Gastroesophageal sphincter (tissue), 4 donors: ENCODE data around the gene ZNF761. TPM values are rescaled to one million over a fixed set of nuclear protein-coding genes. Genes with fewer than 3 reads are reported as not detected.
"Not testable (repeated sequence)": the region's sequence is repeated elsewhere in the genome, so short reads cannot be mapped to it uniquely, and the experiment has no call there.

Experiments used
- ATAC-seq: fragments of 150-250 bp; one replicate; pipeline ENCODE4 v1.9.1; 2016; ENCODE audit warnings: mild to moderate bottlenecking, moderate library complexity
- H3K27ac ChIP-seq, 4 donors: fragments of 200-600 bp; sonication (generic) in 3 of 4; 1 replicate in 3 of 4; 2 replicates in 1 of 4; pipeline ENCODE4 v1.5.1; 2016 to 2019
- H3K27me3 ChIP-seq: fragments of 200-600 bp; sonication (generic); one replicate; pipeline ENCODE4 v1.5.1; 2019
- H3K36me3 ChIP-seq, 2 donors: fragments of 200-600 bp; sonication (generic); one replicate each; pipeline ENCODE4 v1.5.1; 2019; ENCODE audit warnings: control low read depth in 1 of 2
- H3K4me1 ChIP-seq, 3 donors: fragments of 200-600 bp; sonication (generic); 1 replicate in 2 of 3; 2 replicates in 1 of 3; pipeline ENCODE4 v1.5.1; 2016 to 2019; ENCODE audit warnings: control low read depth in 2 of 3
- H3K4me3 ChIP-seq, 2 donors: fragments of 200-600 bp; sonication (generic); one replicate each; pipeline ENCODE4 v1.5.1; 2019; ENCODE audit warnings: mild to moderate bottlenecking in 1 of 2, moderate library complexity in 1 of 2
- H3K9me3 ChIP-seq, 3 donors: fragments of 200-600 bp; sonication (generic); one replicate each; pipeline ENCODE4 v1.5.1; 2017 to 2019; ENCODE audit warnings: control low read depth in 2 of 3
- EP300 ChIP-seq: sonication (generic); formaldehyde crosslinking; IDR thresholded peaks from one replicate; pipeline ENCODE4 v1.6.1; 2017; ENCODE audit warnings: antibody characterized with exemption, mild to moderate bottlenecking
- POLR2A ChIP-seq, 2 donors: fragments of 450-650 bp; IDR thresholded peaks; one replicate each; pipeline ENCODE4 v1.6.1; 2017; ENCODE audit warnings: antibody characterized with exemption in 2 of 2, mild to moderate bottlenecking in 2 of 2, moderate library complexity in 1 of 2
- POLR2AphosphoS5 ChIP-seq: sonication (generic); formaldehyde crosslinking; IDR thresholded peaks from one replicate; pipeline ENCODE4 v1.6.1; 2017; ENCODE audit warnings: antibody characterized with exemption
- WGBS, 2 donors: methylation state at CpG; one replicate each; pipeline ENCODE4 v1.1.5; 2018; ENCODE audit warnings: low coverage in 1 of 2; 5-methylcytosine and 5-hydroxymethylcytosine counted together
- total RNA-seq, 4 donors: library from RNA; depleted of rRNA; stranded (reverse); fragments of >200 nt; gene quantifications; one replicate each; pipeline ENCODE4 v1.1.0, GENCODE V29; 2016
- TF ChIP-seq, protein P1 (sequence below), 4 experiments: fragments of 200-600 bp in 2 of 4; fragments of 450-650 bp in 2 of 4; sonication (generic) in 1 of 4; IDR thresholded peaks; one replicate each; pipeline ENCODE4 v1.5.1; 2017 to 2019; ENCODE audit warnings: antibody characterized with exemption in 4 of 4, mild to moderate bottlenecking in 2 of 4, moderate library complexity in 2 of 4

ZNF761 gene
- total RNA-seq, 4 donors from 2014 or later, result 7.5 to 12.8 (median 10.2) TPM

DNA sequence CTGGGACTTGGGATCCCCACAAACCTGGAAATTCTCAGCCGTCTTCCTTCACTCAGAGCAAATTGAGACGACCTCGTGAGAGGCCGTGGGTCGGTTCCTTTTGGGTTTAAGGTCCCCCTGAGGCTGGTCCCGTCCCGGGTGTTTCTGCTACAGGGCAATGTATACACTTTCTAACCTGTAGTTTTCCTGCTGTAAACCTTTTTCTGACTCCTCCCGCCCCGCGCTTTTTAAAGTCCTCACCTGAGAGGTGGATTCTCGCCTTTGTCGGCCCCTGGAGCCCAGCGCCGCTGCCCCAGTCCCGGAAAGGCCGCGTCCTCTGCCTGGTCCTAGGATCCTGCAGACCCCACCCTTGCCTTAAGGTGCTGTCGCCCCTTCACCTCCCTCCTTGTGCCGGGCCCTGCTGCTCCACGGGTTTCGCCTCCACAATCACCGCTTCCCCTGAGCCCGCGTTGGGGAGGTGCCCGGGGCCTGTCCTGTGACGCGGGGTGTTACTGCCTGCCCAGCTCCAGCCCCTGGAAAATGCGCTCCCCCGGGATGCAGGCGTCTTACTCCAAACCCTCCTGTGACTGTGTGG is 391 bp downstream of the ZNF761 start:
- Histone ChIP-seq H3K9me3 (no peaks in the 10 kb centered on the region), H3K4me1 (peaks cover 0 to 17% (median 0%) of the 10 kb centered on the region in 3 donors), H3K36me3 (peaks cover 0 to 22% of the 10 kb centered on the region in 2 donors), H3K4me3 (peak overlapping the region; percentile 67 to 83), H3K27ac (peak overlapping the region; percentile 45 to 80 (median 70)), H3K27me3 (no peaks in the 10 kb centered on the region)
- no peak for TF ChIP-seq POLR2A (IDR thresholded peaks at IDR 0.05)
- no peak for TF ChIP-seq EP300
- TF ChIP-seq, protein P1, sequence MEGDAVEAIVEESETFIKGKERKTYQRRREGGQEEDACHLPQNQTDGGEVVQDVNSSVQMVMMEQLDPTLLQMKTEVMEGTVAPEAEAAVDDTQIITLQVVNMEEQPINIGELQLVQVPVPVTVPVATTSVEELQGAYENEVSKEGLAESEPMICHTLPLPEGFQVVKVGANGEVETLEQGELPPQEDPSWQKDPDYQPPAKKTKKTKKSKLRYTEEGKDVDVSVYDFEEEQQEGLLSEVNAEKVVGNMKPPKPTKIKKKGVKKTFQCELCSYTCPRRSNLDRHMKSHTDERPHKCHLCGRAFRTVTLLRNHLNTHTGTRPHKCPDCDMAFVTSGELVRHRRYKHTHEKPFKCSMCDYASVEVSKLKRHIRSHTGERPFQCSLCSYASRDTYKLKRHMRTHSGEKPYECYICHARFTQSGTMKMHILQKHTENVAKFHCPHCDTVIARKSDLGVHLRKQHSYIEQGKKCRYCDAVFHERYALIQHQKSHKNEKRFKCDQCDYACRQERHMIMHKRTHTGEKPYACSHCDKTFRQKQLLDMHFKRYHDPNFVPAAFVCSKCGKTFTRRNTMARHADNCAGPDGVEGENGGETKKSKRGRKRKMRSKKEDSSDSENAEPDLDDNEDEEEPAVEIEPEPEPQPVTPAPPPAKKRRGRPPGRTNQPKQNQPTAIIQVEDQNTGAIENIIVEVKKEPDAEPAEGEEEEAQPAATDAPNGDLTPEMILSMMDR (IDR thresholded peaks at IDR 0.05), result no peak
- 0 to 2% methylated on average over 10 to 15 of the region's 30 CpGs for WGBS, 2 donors
- ATAC-seq, result peak; percentile 32

DNA sequence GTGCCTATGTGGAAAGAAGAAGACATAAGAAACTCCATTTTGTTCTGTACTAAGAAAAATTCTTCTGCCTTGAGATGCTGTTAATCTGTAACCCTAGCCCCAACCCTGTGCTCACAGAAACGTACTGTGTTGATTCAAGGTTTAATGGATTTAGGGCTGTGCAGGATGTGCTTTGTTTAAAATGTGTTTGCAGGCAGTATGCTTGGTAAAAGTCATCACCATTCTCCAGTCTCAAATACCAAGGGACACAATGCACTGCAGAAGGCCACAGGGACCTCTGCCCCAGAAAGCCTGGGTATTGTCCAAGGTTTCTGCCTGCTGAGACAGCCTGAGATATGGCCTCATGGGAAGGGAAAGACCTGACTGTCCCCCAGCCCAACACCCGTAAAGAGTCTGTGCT is 12.0 kb downstream of the ZNF761 start:
- H3K4me3 ChIP-seq, H3K4me1 ChIP-seq, H3K27me3 ChIP-seq, H3K27ac ChIP-seq, ATAC-seq: not testable (repeated sequence)
- Histone ChIP-seq H3K9me3 (peaks cover 0 to 16% (median 0%) of the 10 kb centered on the region in 3 donors), H3K36me3 (peaks cover 0 to 84% of the 10 kb centered on the region in 2 donors)
- 93 to 100% methylated on average over 1 to 2 of the region's 2 CpGs for WGBS, 2 donors

DNA sequence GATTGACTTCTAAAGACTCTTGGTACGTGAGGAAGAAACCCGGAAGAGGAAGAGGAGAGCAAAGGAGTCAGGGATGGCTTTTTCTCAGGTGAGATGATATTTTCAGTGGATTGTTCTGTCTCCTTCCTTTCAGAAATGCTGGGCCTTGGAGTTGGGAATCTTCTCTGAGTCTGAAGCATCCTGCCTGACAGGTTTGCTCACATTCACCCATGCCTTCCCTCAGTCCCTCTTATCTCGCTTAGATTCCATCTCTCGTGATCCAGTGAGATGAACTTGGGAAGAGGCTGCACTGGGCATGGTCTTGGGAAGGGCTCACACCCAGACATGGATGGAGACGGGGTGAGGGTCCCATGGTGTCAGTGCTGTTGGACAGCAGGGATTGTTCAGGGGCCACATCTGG is 15.4 kb downstream of the ZNF761 start:
- H3K27ac ChIP-seq, H3K4me3 ChIP-seq, H3K4me1 ChIP-seq, H3K27me3 ChIP-seq, ATAC-seq: not testable (repeated sequence)
- Histone ChIP-seq H3K9me3 (peaks cover 0 to 20% (median 0%) of the 10 kb centered on the region in 3 donors), H3K36me3 (peaks cover 0 to 92% of the 10 kb centered on the region in 2 donors)
- WGBS, 2 donors, result 60 to 94% methylated on average over 1 to 2 of the region's 5 CpGs

DNA sequence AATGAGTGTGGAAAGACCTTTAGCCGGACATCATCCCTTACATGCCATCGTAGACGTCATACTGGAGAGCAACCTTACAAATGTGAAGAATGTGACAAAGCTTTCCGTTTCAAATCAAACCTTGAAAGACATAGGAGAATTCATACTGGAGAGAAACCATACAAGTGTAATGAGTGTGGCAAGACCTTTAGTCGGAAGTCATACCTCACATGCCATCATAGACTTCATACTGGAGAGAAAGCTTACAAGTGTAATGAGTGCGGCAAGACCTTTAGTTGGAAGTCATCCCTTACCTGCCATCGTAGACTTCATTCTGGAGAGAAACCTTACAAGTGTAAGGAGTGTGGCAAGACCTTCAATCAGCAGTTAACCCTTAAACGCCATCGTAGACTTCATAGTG is 24.0 kb downstream of the ZNF761 start:
- no peak overlapping the region for H3K4me3 ChIP-seq
- TF ChIP-seq POLR2A (IDR thresholded peaks at IDR 0.05), result no peak
- TF ChIP-seq EP300, result no peak
- no peak for TF ChIP-seq POLR2AphosphoS5
- TF ChIP-seq, protein P1 (IDR thresholded peaks at IDR 0.05), result no peak
- H3K4me1 ChIP-seq, result no peaks in the 10 kb centered on the region
- H3K9me3 ChIP-seq, result peaks cover 0 to 59% (median 0%) of the 10 kb centered on the region in 3 donors
- peaks cover 5 to 65% of the 10 kb centered on the region in 2 donors for H3K36me3 ChIP-seq
- ATAC-seq, result no peak
- no peaks in the 10 kb centered on the region for H3K27me3 ChIP-seq
- no peak overlapping the region for H3K27ac ChIP-seq
- WGBS, 2 donors, result 84 to 85% methylated on average over 9 of the region's 9 CpGs

DNA sequence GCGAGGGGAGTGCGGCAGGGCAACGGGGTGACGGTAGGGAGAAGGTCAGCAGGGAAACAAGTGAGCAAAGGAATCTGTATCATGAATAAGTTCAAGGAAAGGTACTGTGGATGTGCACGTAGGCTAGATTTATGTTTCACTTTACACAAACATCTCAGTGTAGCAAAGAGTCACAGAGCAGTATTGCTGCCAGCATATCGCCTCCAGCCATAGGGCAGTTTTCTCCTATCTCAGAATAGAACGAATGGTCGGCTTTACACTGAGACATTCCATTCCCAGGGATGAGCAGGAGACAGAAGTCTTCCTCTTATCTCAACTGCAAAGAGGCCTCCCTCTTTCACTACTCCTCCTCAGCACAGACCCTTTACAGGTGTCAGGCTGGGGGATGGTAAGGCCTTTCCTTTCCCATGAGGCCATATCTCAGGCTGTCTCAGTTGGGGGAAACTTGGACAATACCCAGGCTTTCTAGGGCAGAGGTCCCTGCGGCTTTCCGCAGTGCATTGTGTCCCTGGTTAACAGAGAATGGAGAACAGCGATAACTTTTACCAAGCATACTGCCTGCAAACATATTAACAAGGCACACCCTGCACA is 28.4 kb downstream of the ZNF761 start:
- peaks cover 0 to 21% of the 10 kb centered on the region in 2 donors for H3K36me3 ChIP-seq
- not testable (repeated sequence) for H3K27ac ChIP-seq, ATAC-seq, H3K4me3 ChIP-seq, H3K4me1 ChIP-seq
- WGBS, 2 donors, result 56 to 68% methylated on average over 6 to 11 of the region's 11 CpGs
- H3K9me3 ChIP-seq, result peaks cover 0 to 34% (median 0%) of the 10 kb centered on the region in 3 donors
- H3K27me3 ChIP-seq, result peaks cover 25% of the 10 kb centered on the region

DNA sequence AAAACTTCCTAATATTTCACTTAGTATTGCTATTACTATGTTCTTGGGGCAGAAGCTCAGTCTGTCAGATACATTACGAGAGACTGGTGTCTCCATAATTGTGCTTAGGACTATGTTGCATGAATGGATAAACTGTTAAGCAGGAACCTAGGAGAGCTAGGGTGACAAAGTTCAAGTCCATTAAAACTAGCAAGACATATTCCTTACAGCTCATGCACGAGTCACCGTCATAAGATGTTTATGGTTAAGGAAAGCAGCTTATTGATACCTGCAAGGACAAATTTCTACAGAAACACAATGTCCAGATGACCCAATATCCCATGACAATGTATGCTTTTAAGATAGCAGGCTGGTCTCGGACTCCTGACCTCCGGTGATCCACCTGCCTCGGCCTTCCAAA is 30.1 kb downstream of the ZNF761 start:
- no peak for TF ChIP-seq POLR2AphosphoS5
- no peak for TF ChIP-seq POLR2A (IDR thresholded peaks at IDR 0.05)
- TF ChIP-seq EP300, result no peak
- Histone ChIP-seq H3K4me1 (peaks cover 0 to 5% (median 0%) of the 10 kb centered on the region in 3 donors), H3K9me3 (peaks cover 0 to 19% (median 0%) of the 10 kb centered on the region in 3 donors), H3K27me3 (peaks cover 31% of the 10 kb centered on the region), H3K4me3 (no peak overlapping the region), H3K36me3 (peaks cover 0 to 5% of the 10 kb centered on the region in 2 donors), H3K27ac (no peak overlapping the region)
- 77 to 78% methylated on average over 6 of the region's 6 CpGs for WGBS, 2 donors
- ATAC-seq, result no peak

DNA sequence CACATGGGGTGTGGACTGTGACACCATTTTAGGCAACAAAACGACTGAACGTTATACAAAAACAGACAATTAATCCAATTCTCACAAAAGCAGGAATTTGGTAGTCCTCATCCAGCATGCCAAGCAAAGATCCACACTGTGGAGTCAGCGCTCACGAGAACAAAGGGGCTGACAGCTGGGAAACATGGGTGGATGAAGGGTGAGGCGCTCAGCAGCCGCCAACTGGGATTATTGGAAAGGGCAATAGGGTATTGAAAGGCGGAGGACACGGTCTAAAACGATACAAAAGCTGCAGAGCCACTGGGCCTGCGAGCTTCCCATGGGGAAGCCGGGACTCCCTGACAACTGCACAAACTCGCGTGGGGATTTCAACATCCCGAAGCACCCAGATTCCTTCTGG is 31.1 kb downstream of the ZNF761 start:
- 35 to 37% methylated on average over 7 to 13 of the region's 14 CpGs for WGBS, 2 donors
- H3K4me3 ChIP-seq, result no peak overlapping the region
- no peak for ATAC-seq
- H3K36me3 ChIP-seq, result no peaks in the 10 kb centered on the region
- H3K27ac ChIP-seq, result peak overlapping the region in 1 of 4 donors; percentile 61
- H3K9me3 ChIP-seq, result peaks cover 0 to 11% (median 0%) of the 10 kb centered on the region in 3 donors
- H3K27me3 ChIP-seq, result peaks cover 31% of the 10 kb centered on the region
- TF ChIP-seq EP300 (no peak), POLR2A (IDR thresholded peaks at IDR 0.05) (no peak), POLR2AphosphoS5 (no peak)
- TF ChIP-seq, protein P1 (IDR thresholded peaks at IDR 0.05), result no peak
- peaks cover 0 to 9% (median 0%) of the 10 kb centered on the region in 3 donors for H3K4me1 ChIP-seq
